Measurements from ENCODE around the gene ARHGAP20. TPM values are rescaled to one million over a fixed set of nuclear protein-coding genes. Genes with fewer than 3 reads are reported as not detected.

The ARHGAP20 gene
- total RNA-seq, 1 experiment from 2014 or later = not detected

DNA sequence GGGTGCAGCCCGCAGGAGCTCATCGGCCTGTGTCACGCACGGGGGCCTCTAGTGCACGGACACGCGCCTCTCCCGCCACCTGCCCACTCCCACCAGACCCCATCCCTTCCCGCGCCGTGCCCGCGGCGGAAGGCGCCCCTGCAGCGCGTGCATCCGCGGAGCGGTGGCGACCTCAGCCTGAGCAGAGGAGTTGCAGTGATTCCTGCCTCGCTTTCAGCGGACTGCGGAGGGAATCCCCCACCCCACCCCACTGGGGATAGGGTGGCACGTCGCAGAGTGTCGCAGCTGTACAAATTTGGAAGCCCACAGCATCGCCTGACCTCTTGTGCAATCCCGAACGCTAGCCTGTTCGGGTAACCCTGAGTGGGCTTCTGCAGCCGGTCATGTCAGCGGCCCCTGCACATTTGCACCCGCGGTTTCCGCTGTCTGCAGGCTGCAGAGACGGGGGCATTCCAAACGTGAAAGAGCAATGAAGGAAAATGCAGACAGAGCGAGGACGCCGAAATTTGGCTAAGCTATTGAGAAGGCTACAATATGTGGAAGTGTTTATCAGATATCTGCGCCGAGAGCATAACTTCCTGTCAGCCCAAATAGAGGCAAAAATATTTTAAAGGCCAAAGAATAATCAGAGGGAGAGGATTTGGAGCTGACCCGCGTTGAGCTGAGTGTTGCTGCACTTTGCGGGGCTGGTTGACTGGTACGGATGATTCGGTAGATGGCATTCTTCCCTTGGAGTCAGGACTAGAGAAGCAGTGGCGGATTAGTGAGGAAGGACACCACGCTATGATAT, 617 bp upstream of the ARHGAP20 start:
- BruUV-seq (replicated peaks) = no TSS peak
- Histone ChIP-seq H3K4me1 (ENCODE audit: insufficient read depth, low read length) (peaks cover 8% of the 10 kb centered on the region; the same call in 1 of the 2 replicates), H3K36me3 (ENCODE audit: low read depth, low read length) (no peaks in the 10 kb centered on the region), H3K27me3 (ENCODE audit: low read length) (peaks cover 74% of the 10 kb centered on the region), H3K9me3 (ENCODE audit: low read length) (no peaks in the 10 kb centered on the region), H2AFZ (ENCODE audit: low read length) (peak overlapping the region; percentile 44; the same call in 1 of the 2 replicates), H3K9me2 (replicated peaks; ENCODE audit: low read length) (no peaks in the 10 kb centered on the region), H3K4me2 (ENCODE audit: low read length) (peak overlapping the region; percentile 62), H4K20me1 (ENCODE audit: low read length) (no peaks in the 10 kb centered on the region), H3K9ac (ENCODE audit: low read length) (no peak overlapping the region), H3K4me3 (ENCODE audit: low read length) (peak overlapping the region; percentile 34), H3K27ac (ENCODE audit: low read length) (no peak overlapping the region), H3K79me2 (ENCODE audit: low read length) (no peaks in the 10 kb centered on the region), H3F3A (ENCODE audit: low read length, unreplicated experiment) (no peaks in the 10 kb centered on the region)
- ATAC-seq (peak; percentile 17; the same call in 1 of the 2 replicates), DNase-seq (no peak)
- CTCF ChIA-PET = interaction anchor here (0.5 kb wide), 1 partner anchor 545 kb away, joined by 11 read pairs; no protein-coding TSS in a partner anchor
- TF ChIP-seq EZH2 (IDR thresholded peaks at IDR 0.05; ENCODE audit: low read length, unreplicated experiment) (peak; percentile 88), EZH2phosphoT487 (IDR thresholded peaks at IDR 0.05; ENCODE audit: borderline replicate concordance, low read length) (peak; percentile 71)
- TF ChIP-seq, protein P1, sequence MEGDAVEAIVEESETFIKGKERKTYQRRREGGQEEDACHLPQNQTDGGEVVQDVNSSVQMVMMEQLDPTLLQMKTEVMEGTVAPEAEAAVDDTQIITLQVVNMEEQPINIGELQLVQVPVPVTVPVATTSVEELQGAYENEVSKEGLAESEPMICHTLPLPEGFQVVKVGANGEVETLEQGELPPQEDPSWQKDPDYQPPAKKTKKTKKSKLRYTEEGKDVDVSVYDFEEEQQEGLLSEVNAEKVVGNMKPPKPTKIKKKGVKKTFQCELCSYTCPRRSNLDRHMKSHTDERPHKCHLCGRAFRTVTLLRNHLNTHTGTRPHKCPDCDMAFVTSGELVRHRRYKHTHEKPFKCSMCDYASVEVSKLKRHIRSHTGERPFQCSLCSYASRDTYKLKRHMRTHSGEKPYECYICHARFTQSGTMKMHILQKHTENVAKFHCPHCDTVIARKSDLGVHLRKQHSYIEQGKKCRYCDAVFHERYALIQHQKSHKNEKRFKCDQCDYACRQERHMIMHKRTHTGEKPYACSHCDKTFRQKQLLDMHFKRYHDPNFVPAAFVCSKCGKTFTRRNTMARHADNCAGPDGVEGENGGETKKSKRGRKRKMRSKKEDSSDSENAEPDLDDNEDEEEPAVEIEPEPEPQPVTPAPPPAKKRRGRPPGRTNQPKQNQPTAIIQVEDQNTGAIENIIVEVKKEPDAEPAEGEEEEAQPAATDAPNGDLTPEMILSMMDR (conservative IDR thresholded peaks at IDR 0.05; ENCODE audit: low read depth, low read length) = no peak
- intact Hi-C loops (cut with micrococcal nuclease) = no loop called here
- POLR2A ChIA-PET (ENCODE audit: unreplicated experiment) = interaction anchor here (0.5 kb wide), 1 partner anchor 37 kb away, joined by 3 read pairs; no protein-coding TSS in a partner anchor

DNA sequence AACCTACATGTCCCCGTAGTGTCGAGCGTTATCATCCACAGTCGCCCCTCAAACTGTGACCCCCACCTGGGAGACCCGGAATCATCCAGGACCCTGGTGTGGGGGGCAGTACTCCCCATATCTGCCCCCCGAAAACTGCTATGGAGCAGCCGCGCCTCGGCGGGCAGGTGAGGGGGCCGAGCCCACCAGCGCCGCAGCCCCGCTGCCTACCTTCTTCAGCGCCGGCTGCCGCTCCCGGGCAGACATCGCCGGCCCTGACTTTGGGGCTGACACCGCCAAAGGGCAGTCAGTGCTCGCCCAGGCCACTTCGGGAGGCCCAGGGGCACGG, 825 bp downstream of the ARHGAP20 start:
- ATAC-seq = no peak
- TF ChIP-seq EZH2phosphoT487 (IDR thresholded peaks at IDR 0.05; ENCODE audit: borderline replicate concordance, low read length) (no peak), EZH2 (IDR thresholded peaks at IDR 0.05; ENCODE audit: low read length, unreplicated experiment) (no peak)
- TF ChIP-seq, protein P1 (conservative IDR thresholded peaks at IDR 0.05; ENCODE audit: low read depth, low read length) = no peak
- H4K20me1 ChIP-seq (ENCODE audit: low read length) = no peaks in the 10 kb centered on the region
- no peak for DNase-seq
- no peaks in the 10 kb centered on the region for H3F3A ChIP-seq (ENCODE audit: low read length, unreplicated experiment)
- BruUV-seq (replicated peaks) = no TSS peak
- no peaks in the 10 kb centered on the region for H3K79me2 ChIP-seq (ENCODE audit: low read length)
- H2AFZ ChIP-seq (ENCODE audit: low read length) = peak overlapping the region; percentile 46
- H3K4me1 ChIP-seq (ENCODE audit: insufficient read depth, low read length) = peaks cover 8% of the 10 kb centered on the region; the same call in 1 of the 2 replicates
- H3K9ac ChIP-seq (ENCODE audit: low read length) = no peak overlapping the region
- H3K9me2 ChIP-seq (replicated peaks; ENCODE audit: low read length) = no peaks in the 10 kb centered on the region
- H3K36me3 ChIP-seq (ENCODE audit: low read depth, low read length) = no peaks in the 10 kb centered on the region
- H3K27me3 ChIP-seq (ENCODE audit: low read length) = peaks cover 84% of the 10 kb centered on the region
- peak overlapping the region; percentile 69 for H3K4me2 ChIP-seq (ENCODE audit: low read length)
- no peak overlapping the region for H3K27ac ChIP-seq (ENCODE audit: low read length)
- CTCF ChIA-PET = no interaction called here
- intact Hi-C loops (cut with micrococcal nuclease) = no loop called here
- H3K4me3 ChIP-seq (ENCODE audit: low read length) = peak overlapping the region; percentile 46
- H3K9me3 ChIP-seq (ENCODE audit: low read length) = no peaks in the 10 kb centered on the region
- POLR2A ChIA-PET (ENCODE audit: unreplicated experiment) = no interaction called here

Measured in PC-3 (cell line).